ENCODE data around the gene BRME1. TPM values are rescaled to one million over a fixed set of nuclear protein-coding genes. Genes with fewer than 3 reads are reported as not detected.

The BRME1 gene
- polyA plus RNA-seq, 3 donors from 2014 or later: 2.7 to 12.2 (median 6.9) TPM

GRCh38 chr19:13877303-13877702, 28.6 kb downstream of the BRME1 start:
- Mint-ChIP-seq H3K36me3 (no peaks in the 10 kb centered on the region), H3K4me3 (no peak overlapping the region), H3K4me1 (peaks cover 25 to 30% of the 10 kb centered on the region in 2 donors), H3K27ac (no peak overlapping the region), H3K9me3 (no peaks in the 10 kb centered on the region), H3K27me3 (ENCODE audit: low read depth in 3 of 3) (peaks cover 5 to 12% (median 6%) of the 10 kb centered on the region in 3 donors)
- no peak for DNase-seq

DNA sequence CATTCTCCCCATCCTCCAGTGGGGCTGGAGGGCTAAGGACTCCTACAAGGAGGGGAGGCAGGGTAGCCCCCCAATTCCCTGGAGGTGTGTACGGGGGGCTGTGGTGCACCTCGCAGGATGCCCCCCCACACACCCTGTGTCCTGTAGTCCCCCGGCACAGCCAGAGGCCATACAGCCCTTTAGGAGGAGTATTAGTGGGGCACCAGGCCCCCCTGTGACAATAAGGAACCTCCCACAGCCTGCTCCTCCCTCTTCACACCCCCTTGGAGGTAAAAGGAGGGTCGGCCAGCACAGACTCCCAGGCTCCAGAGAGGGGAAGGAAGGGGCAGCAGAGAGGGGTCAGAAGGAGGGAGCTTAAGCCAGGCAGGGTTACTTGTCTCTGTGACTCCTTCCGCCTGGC, 29.1 kb downstream of the BRME1 start, which contains the start of gene NANOS3:
Gene NANOS3, plus strand, starts transcription at position 301 of the 400 bp plus-strand sequence. CDS start 115 bp downstream, outside the sequence.
- Mint-ChIP-seq H3K27ac (no peak within 1 kb of the TSS), H3K9me3 (no peaks in the 10 kb centered on the region), H3K4me3 (no peak within 1 kb of the TSS), H3K27me3 (ENCODE audit: low read depth in 3 of 3) (peaks cover 4 to 11% (median 5%) of the 10 kb centered on the region in 3 donors), H3K4me1 (peaks cover 20 to 25% of the 10 kb centered on the region in 2 donors), H3K36me3 (no peaks in the 10 kb centered on the region)
- DNase-seq: no peak

DNA sequence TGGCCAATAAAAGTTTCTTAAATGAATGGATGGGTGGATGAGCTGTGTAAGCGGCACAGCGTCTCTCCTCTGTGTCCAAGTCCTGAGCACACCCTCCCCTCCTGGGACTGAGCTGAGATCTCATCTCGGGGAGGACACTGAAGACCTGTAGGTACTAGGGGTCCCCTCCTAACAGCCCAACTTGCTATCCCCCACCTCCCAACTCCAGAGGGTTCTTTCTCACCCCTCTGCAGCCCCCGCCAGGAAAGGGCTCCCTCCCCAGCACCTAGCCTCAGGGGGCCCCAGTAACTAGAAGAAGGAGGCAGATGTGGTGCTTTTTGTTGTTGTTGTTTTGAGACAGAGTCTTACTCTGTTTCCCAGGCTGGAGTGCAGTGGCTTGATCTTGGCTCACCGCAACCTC, 30.1 kb downstream of the BRME1 start:
- DNase-seq: no peak
- Mint-ChIP-seq H3K4me1 (peaks cover 10 to 15% of the 10 kb centered on the region in 2 donors), H3K9me3 (no peaks in the 10 kb centered on the region), H3K36me3 (no peaks in the 10 kb centered on the region), H3K4me3 (no peak overlapping the region), H3K27ac (no peak overlapping the region), H3K27me3 (ENCODE audit: low read depth in 3 of 3) (peaks cover 4 to 11% (median 6%) of the 10 kb centered on the region in 3 donors)

- H3K9me3 Mint-ChIP-seq: no peaks in the 10 kb centered on the region
- peaks cover 0 to 4% of the 10 kb centered on the region in 2 donors for H3K4me1 Mint-ChIP-seq
- H3K27ac Mint-ChIP-seq: no peak overlapping the region
- no peak for DNase-seq
- H3K4me3 Mint-ChIP-seq: no peak overlapping the region
- H3K36me3 Mint-ChIP-seq: no peaks in the 10 kb centered on the region
- peaks cover 7 to 13% (median 11%) of the 10 kb centered on the region in 3 donors for H3K27me3 Mint-ChIP-seq (ENCODE audit: low read depth in 3 of 3)
Observed at GRCh38 chr19:13873834-13874515, 31.9 kb downstream of the BRME1 start.

DNA sequence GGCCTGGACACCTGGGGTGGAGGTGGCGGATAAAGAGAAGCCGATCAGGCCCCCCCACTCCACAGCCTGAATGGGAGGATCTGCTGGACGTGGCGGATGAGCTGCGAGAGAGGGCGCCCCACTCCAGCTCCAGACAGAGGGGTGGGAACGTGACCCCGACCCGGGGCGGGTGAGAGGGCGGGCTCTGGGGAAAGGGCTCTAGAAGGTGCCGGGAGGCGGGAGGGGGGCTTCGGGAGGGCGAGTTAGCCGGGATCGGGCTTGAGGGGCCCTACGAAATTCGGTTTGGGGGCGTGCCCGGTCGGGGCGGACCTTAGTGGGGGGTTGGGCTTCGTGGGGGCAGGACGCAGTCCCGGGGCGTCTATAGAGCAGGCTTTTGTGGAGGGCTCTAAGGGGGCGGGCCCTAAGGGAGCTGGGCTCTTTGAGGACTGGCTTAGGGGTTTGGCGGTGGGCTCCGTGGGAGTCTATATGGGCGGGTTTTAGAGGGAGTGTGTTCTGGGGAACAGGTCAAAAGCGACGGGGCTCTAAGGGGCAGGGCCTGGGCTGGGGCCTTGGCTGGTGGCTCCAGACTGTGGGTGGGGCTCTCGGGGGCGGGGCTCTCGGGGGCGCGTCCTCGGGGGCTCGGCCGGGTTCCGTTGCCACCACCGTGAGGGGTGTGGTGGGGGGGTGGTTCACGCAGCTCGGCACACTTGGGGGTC, 33.1 kb downstream of the BRME1 start:
- Mint-ChIP-seq H3K27ac (peak overlapping the region in 1 of 6 donors; percentile 45), H3K4me1 (peaks cover 0 to 4% of the 10 kb centered on the region in 2 donors), H3K27me3 (ENCODE audit: low read depth in 3 of 3) (peaks cover 7 to 13% (median 11%) of the 10 kb centered on the region in 3 donors), H3K36me3 (no peaks in the 10 kb centered on the region), H3K4me3 (peak overlapping the region; percentile 36 to 71 (median 64)), H3K9me3 (no peaks in the 10 kb centered on the region)
- peak in 2 of 3 donors; percentile 19 to 21 for DNase-seq

DNA sequence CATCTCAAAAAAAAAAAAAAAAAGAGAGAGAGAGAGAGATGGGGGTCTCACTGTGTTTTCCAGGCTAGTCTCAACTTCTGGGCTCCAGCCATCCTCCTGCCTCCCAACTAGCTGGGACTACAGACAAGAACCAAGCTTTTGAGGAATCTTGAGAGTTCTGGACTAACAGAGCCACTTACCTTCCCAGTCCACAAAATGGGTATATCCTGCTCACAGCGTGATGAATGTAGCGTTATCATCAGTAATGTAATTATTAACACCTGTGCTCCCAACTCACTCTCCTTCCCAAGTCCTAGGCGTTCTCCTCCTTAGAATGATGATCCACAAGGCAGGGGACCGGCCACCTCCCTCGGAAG, 33.6 kb downstream of the BRME1 start:
- Mint-ChIP-seq H3K4me1 (peaks cover 0 to 4% of the 10 kb centered on the region in 2 donors), H3K27me3 (ENCODE audit: low read depth in 3 of 3) (peaks cover 7 to 14% (median 13%) of the 10 kb centered on the region in 3 donors), H3K9me3 (no peaks in the 10 kb centered on the region), H3K27ac (peak overlapping the region in 1 of 6 donors; percentile 45), H3K36me3 (no peaks in the 10 kb centered on the region), H3K4me3 (peak overlapping the region in 2 of 5 donors; percentile 20 to 71)
- DNase-seq: no peak

DNA sequence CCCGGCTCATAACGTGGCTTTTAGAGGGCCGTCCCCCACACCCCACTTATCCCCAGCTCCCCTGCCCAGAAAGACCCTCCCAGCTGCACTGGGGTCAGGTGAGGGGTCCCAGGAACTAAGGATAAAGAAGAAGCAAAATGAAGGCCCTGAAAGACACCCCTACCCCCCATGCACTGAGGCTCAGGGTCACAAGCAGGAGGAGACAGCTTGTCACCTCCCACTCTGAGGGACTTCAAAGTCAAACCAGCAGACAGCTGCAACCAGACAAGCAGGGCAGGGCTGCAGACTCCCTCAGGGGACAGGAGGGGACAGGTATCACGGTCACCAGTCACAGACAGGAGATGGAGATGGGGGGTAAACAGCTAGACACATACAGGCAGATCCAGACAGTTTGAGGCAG, 35.0 kb downstream of the BRME1 start:
- no peak for DNase-seq
- H3K4me3 Mint-ChIP-seq: no peak overlapping the region
- H3K4me1 Mint-ChIP-seq: peaks cover 10 to 12% of the 10 kb centered on the region in 2 donors
- H3K36me3 Mint-ChIP-seq: peaks cover 0 to 4% (median 0%) of the 10 kb centered on the region in 3 donors
- peak overlapping the region in 1 of 6 donors; percentile 19 for H3K27ac Mint-ChIP-seq
- peaks cover 11 to 22% (median 19%) of the 10 kb centered on the region in 3 donors for H3K27me3 Mint-ChIP-seq (ENCODE audit: low read depth in 3 of 3)
- H3K9me3 Mint-ChIP-seq: no peaks in the 10 kb centered on the region

- H3K9me3 Mint-ChIP-seq: no peaks in the 10 kb centered on the region
- H3K27me3 Mint-ChIP-seq (ENCODE audit: low read depth in 3 of 3): peaks cover 9 to 25% (median 18%) of the 10 kb centered on the region in 3 donors
- peaks cover 14 to 17% of the 10 kb centered on the region in 2 donors for H3K4me1 Mint-ChIP-seq
- no peak overlapping the region for H3K27ac Mint-ChIP-seq
- H3K36me3 Mint-ChIP-seq: peaks cover 0 to 4% (median 0%) of the 10 kb centered on the region in 3 donors
- no peak for DNase-seq
- no peak overlapping the region for H3K4me3 Mint-ChIP-seq
Observed at GRCh38 chr19:13869281-13869680, 36.6 kb downstream of the BRME1 start.

GRCh38 chr19:13868663-13869062, 37.3 kb downstream of the BRME1 start:
- Mint-ChIP-seq H3K4me3 (no peak overlapping the region), H3K9me3 (no peaks in the 10 kb centered on the region), H3K4me1 (peaks cover 19 to 23% of the 10 kb centered on the region in 2 donors), H3K36me3 (peaks cover 0 to 4% (median 0%) of the 10 kb centered on the region in 3 donors), H3K27ac (no peak overlapping the region), H3K27me3 (ENCODE audit: low read depth in 3 of 3) (peaks cover 8 to 28% (median 23%) of the 10 kb centered on the region in 3 donors)
- no peak for DNase-seq

- DNase-seq: no peak
- H3K4me3 Mint-ChIP-seq: peak overlapping the region; percentile 53 to 83 (median 81)
- peak overlapping the region in 2 of 6 donors; percentile 55 to 78 for H3K27ac Mint-ChIP-seq
- H3K9me3 Mint-ChIP-seq: peaks cover 0 to 1% (median 0%) of the 10 kb centered on the region in 6 donors
- peaks cover 26 to 27% of the 10 kb centered on the region in 2 donors for H3K4me1 Mint-ChIP-seq
- peaks cover 0 to 4% (median 0%) of the 10 kb centered on the region in 3 donors for H3K36me3 Mint-ChIP-seq
- H3K27me3 Mint-ChIP-seq (ENCODE audit: low read depth in 3 of 3): peaks cover 15 to 32% (median 30%) of the 10 kb centered on the region in 3 donors
Observed at GRCh38 chr19:13866463-13867046, 39.4 kb downstream of the BRME1 start.

DNA sequence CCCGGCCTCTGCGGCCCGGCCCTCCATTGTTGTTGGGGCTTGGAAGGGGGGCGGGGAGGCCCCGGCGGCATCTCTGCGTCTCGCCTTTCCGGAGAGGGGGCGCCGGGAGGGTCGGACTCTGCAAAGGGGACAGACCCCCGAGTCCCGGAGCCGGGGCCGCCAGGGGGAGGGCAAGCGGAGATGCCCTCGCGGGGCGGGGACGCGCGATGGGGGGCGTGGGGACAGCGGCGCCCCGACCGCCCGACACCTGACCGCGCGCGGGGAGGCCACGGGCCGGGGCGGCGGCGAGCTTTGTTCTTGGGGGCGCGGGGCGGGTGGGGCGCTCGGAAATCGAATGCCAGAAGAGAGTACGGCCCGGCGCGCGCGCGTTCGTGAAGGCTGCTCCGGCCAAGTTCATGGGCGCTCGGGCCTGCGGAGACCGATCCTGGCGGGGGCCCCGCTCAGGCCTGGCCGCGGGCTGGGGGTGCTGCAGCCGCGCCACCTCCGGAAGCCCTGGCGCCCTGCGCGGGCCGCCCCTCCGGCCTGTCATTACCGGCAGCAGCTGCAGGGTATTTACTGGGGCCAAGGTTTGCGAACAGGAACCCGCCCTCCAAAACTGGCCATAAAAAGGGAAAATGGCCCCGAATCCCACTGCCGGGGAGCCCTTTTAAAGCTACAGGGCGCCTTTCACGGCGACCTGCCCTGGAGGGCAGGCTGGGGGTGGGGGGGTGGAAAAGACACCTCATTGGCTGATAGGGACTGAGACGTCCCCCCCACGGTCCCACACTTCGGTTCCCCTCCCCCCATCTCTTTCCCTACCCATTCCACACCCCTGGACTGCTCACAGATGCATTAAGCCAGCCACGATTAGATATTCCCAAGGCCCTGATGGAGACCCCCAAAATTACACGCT, 40.1 kb downstream of the BRME1 start:
- peak overlapping the region in 1 of 6 donors; percentile 17 for H3K27ac Mint-ChIP-seq
- H3K27me3 Mint-ChIP-seq (ENCODE audit: low read depth in 3 of 3): peaks cover 15 to 31% (median 30%) of the 10 kb centered on the region in 3 donors

GRCh38 chr19:13864667-13865570, 41.0 kb downstream of the BRME1 start:
- peak overlapping the region in 4 of 6 donors; percentile 28 to 71 (median 37) for H3K27ac Mint-ChIP-seq
- H3K9me3 Mint-ChIP-seq: peaks cover 0 to 1% (median 0%) of the 10 kb centered on the region in 6 donors
- H3K4me3 Mint-ChIP-seq: peak overlapping the region; percentile 67 to 86 (median 78)
- peaks cover 0 to 4% (median 0%) of the 10 kb centered on the region in 3 donors for H3K36me3 Mint-ChIP-seq
- H3K4me1 Mint-ChIP-seq: peaks cover 33 to 35% of the 10 kb centered on the region in 2 donors
- peaks cover 15 to 31% (median 30%) of the 10 kb centered on the region in 3 donors for H3K27me3 Mint-ChIP-seq (ENCODE audit: low read depth in 3 of 3)
- DNase-seq: no peak

More for the DNA sequence above, 40.1 kb downstream of the BRME1 start:
- Mint-ChIP-seq H3K9me3 (peaks cover 0 to 1% (median 0%) of the 10 kb centered on the region in 6 donors), H3K36me3 (peaks cover 0 to 4% (median 0%) of the 10 kb centered on the region in 3 donors), H3K4me3 (peak overlapping the region; percentile 53 to 83 (median 81)), H3K4me1 (peaks cover 33% of the 10 kb centered on the region in 2 donors)
- DNase-seq: no peak

Data from immature natural killer cell (primary cell).